MM.1S (cell line): Measurements from ENCODE around the gene KCNQ5.
"Not testable (repeated sequence)": the region's sequence is repeated elsewhere in the genome, so short reads cannot be mapped to it uniquely, and the experiment has no call there.

ENCODE experiments used
- DNase-seq: peaks from one replicate; pipeline ENCODE4 v3.0.0-alpha.2; 2015
- H2AFZ ChIP-seq: fragments of 300-600 bp; sonication (generic); 2 replicates; pipeline ENCODE4 v1.6.0; 2016; ENCODE audit warnings: antibody characterized with exemption, low read length
- H3F3A ChIP-seq: fragments of 300-600 bp; sonication (generic); 2 replicates; pipeline ENCODE4 v1.6.1; 2016; ENCODE audit warnings: mild to moderate bottlenecking, antibody characterized with exemption, low read length, moderate library complexity, mixed read lengths; ENCODE audit not compliant: insufficient read depth
- H3K27ac ChIP-seq: fragments of 300-600 bp; sonication (generic); 2 replicates; pipeline ENCODE4 v1.5.1; 2016; ENCODE audit warnings: mild to moderate bottlenecking, low read length
- H3K27me3 ChIP-seq: fragments of 300-600 bp; sonication (generic); replicated peaks from 2 replicates; pipeline ENCODE4 v1.6.0; 2016; ENCODE audit warnings: low read length; ENCODE audit not compliant: insufficient read depth
- H3K36me3 ChIP-seq: fragments of 300-600 bp; sonication (generic); replicated peaks from 2 replicates; pipeline ENCODE4 v1.6.1; 2016; ENCODE audit warnings: mild to moderate bottlenecking, low read length, mixed read lengths; ENCODE audit not compliant: insufficient read depth
- H3K4me1 ChIP-seq: fragments of 300-600 bp; sonication (generic); 2 replicates; pipeline ENCODE4 v1.6.1; 2016; ENCODE audit warnings: low read length, mixed read lengths
- H3K4me2 ChIP-seq: fragments of 300-600 bp; sonication (generic); 2 replicates; pipeline ENCODE4 v1.6.0; 2016; ENCODE audit warnings: low read depth, low read length
- H3K4me3 ChIP-seq: fragments of 300-600 bp; sonication (generic); 2 replicates; pipeline ENCODE4 v1.5.1; 2016; ENCODE audit warnings: low read length, mixed read lengths
- H3K79me2 ChIP-seq: fragments of 300-600 bp; sonication (generic); 2 replicates; pipeline ENCODE4 v1.6.1; 2016; ENCODE audit warnings: mixed run types, low read length, mixed read lengths
- H3K9ac ChIP-seq: fragments of 300-600 bp; sonication (generic); 2 replicates; pipeline ENCODE4 v1.6.1; 2016; ENCODE audit warnings: low read length, mixed read lengths
- H3K9me2 ChIP-seq: fragments of 300-600 bp; sonication (generic); replicated peaks from 2 replicates; pipeline ENCODE4 v1.6.1; 2016; ENCODE audit warnings: mild to moderate bottlenecking, low read length, mixed read lengths; ENCODE audit not compliant: insufficient read depth
- H3K9me3 ChIP-seq: fragments of 300-600 bp; sonication (generic); replicated peaks from 2 replicates; pipeline ENCODE4 v1.6.1; 2016; ENCODE audit warnings: mild to moderate bottlenecking, low read length, mixed read lengths; ENCODE audit not compliant: insufficient read depth
- H4K20me1 ChIP-seq: fragments of 300-600 bp; sonication (generic); 2 replicates; pipeline ENCODE4 v1.6.1; 2016; ENCODE audit warnings: mild to moderate bottlenecking, low read length, moderate library complexity, mixed read lengths; ENCODE audit not compliant: insufficient read depth
- CTCF ChIP-seq: fragments of 300-600 bp; sonication (generic); IDR thresholded peaks from 2 replicates; pipeline ENCODE4 v1.5.1; 2016; ENCODE audit warnings: antibody characterized with exemption, low read length, mixed read lengths
- EZH2 ChIP-seq: fragments of 300-600 bp; sonication (generic); optimal IDR thresholded peaks from 2 replicates; pipeline ENCODE3; 2017; ENCODE audit warnings: low read depth, mild to moderate bottlenecking, antibody characterized with exemption, low read length, mixed read lengths
- EZH2phosphoT487 ChIP-seq: fragments of 300-600 bp; sonication (generic); IDR thresholded peaks from 2 replicates; pipeline ENCODE4 v1.6.1; 2018; ENCODE audit warnings: antibody characterized with exemption, low read length

The KCNQ5 gene

GRCh38 chr6:72621291-72622093 lies at the start of gene KCNQ5:
Gene KCNQ5, plus strand, starts transcription at chr6:72622064.
- Histone ChIP-seq H3K79me2 (peaks cover 40% of the 10 kb centered on the region), H3K9me2 (no peaks in the 10 kb centered on the region), H3K27me3 (no peaks in the 10 kb centered on the region), H2AFZ (peak within 1 kb of the TSS; percentile 98), H3K4me1 (peaks cover 23% of the 10 kb centered on the region), H3K4me2 (peak within 1 kb of the TSS; percentile 98), H3K4me3 (peak within 1 kb of the TSS; percentile 92), H3F3A (peaks cover 28% of the 10 kb centered on the region), H3K9me3 (no peaks in the 10 kb centered on the region), H4K20me1 (no peaks in the 10 kb centered on the region), H3K9ac (peak within 1 kb of the TSS; percentile 90), H3K27ac (peak within 1 kb of the TSS; percentile 58), H3K36me3 (no peaks in the 10 kb centered on the region)
- TF ChIP-seq EZH2phosphoT487 (no peak), CTCF (no peak), EZH2 (no peak)
- no peak for DNase-seq

- no peak for DNase-seq
- Histone ChIP-seq H3K9ac (no peak overlapping the region), H3K27me3 (no peaks in the 10 kb centered on the region), H3K79me2 (no peaks in the 10 kb centered on the region), H3K4me1 (no peaks in the 10 kb centered on the region), H3K27ac (no peak overlapping the region), H4K20me1 (no peaks in the 10 kb centered on the region), H3K4me3 (no peak overlapping the region), H3K4me2 (no peak overlapping the region), H3K9me3 (no peaks in the 10 kb centered on the region), H3K36me3 (no peaks in the 10 kb centered on the region), H3K9me2 (no peaks in the 10 kb centered on the region), H2AFZ (no peak overlapping the region), H3F3A (no peaks in the 10 kb centered on the region)
- no peak for TF ChIP-seq EZH2phosphoT487
Measured at GRCh38 chr6:72579865-72580264, 42.0 kb upstream of the KCNQ5 start.

GRCh38 chr6:72580281-72580940 lies 41.5 kb upstream of the KCNQ5 start:
- Histone ChIP-seq H2AFZ (no peak overlapping the region), H3K4me2 (no peak overlapping the region), H3K36me3 (no peaks in the 10 kb centered on the region), H3K9ac (no peak overlapping the region), H3K9me3 (no peaks in the 10 kb centered on the region), H3K4me3 (no peak overlapping the region), H3K27me3 (no peaks in the 10 kb centered on the region), H3K4me1 (no peaks in the 10 kb centered on the region), H3K27ac (no peak overlapping the region), H3K9me2 (no peaks in the 10 kb centered on the region), H4K20me1 (no peaks in the 10 kb centered on the region), H3K79me2 (no peaks in the 10 kb centered on the region), H3F3A (no peaks in the 10 kb centered on the region)
- DNase-seq, result peak; percentile 44
- TF ChIP-seq CTCF (peak; percentile 40), EZH2phosphoT487 (no peak)

- not testable (repeated sequence) for H3K9me2 ChIP-seq, H3K9me3 ChIP-seq, H4K20me1 ChIP-seq, H3K4me2 ChIP-seq, H3K27me3 ChIP-seq, H3K4me3 ChIP-seq, H2AFZ ChIP-seq, H3K79me2 ChIP-seq, H3K36me3 ChIP-seq, H3K27ac ChIP-seq, H3F3A ChIP-seq, H3K9ac ChIP-seq, H3K4me1 ChIP-seq, DNase-seq
Measured at GRCh38 chr6:72580950-72581349, 40.9 kb upstream of the KCNQ5 start.
